ENCODE measurements around the gene LARP4B.

The LARP4B gene

GRCh38 chr10:804787-805619, 126.5 kb downstream of the LARP4B start:
- no peak for DNase-seq

GRCh38 chr10:804191-804781, 127.2 kb downstream of the LARP4B start:
- no peak for DNase-seq

- no peak for DNase-seq
Measured at GRCh38 chr10:803041-803741, 128.3 kb downstream of the LARP4B start.

- no peak for DNase-seq
Measured at GRCh38 chr10:802506-802905, 129.0 kb downstream of the LARP4B start.

DNA sequence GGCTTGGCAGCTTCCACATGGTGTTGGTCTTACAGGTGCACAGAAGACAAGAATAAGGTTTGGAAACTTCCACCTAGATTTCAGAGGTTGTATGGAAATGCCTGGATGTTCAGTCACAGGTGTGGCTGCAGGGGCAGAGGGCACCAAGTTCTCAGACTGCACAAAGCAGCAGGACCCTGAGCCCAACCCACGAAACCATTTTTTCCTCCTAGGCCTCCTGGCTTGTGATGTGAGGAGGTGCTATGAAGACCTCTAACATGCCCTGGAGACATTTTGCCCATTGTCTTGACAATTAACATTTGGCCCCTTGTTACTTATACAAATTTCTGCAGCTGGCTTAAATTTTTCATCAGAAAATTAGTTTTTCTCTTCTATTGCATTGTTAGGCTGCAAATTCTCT, 134.3 kb downstream of the LARP4B start:
- DNase-seq = no peak

GRCh38 chr10:796233-796632, 135.3 kb downstream of the LARP4B start:
- DNase-seq = no peak

- DNase-seq = no peak
Measured at GRCh38 chr10:794382-794956, 137.0 kb downstream of the LARP4B start.

DNA sequence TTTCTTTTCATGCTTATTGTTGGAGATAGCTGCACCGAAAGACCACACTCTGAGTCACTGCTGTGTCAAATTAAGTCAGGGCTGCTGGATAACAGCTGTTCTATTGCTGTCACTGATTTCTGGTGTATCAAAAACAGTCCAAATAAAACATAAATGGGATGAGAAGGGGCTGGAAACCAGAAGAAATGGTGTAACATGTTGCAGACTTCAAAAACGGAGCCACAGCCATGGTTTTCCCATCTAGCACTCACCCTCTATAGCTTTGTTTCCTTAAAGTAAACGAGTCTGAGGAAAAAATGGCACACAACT, 138.8 kb downstream of the LARP4B start:
- no peak for DNase-seq

- DNase-seq = no peak
Measured at GRCh38 chr10:792083-792791, 139.3 kb downstream of the LARP4B start.

DNA sequence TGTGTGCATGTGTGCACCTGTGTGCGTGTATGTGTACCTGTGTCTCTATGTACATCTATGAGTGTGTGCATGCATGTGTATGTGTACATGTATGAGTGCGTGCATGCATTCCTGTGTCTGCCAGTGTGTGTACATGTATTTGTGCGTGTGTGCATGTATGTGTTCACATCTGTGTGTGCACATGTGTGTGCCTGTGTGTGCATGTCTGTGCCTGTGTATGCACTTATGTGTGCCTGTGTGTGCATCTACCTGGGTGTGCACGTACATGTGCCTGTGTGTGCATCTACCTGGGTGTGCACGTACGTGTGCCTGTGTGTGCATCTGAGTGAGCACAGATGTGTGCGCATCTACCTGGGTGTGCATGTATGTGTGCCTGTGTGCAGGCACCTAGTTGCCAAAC, 139.9 kb downstream of the LARP4B start:
- no peak for DNase-seq

DNA sequence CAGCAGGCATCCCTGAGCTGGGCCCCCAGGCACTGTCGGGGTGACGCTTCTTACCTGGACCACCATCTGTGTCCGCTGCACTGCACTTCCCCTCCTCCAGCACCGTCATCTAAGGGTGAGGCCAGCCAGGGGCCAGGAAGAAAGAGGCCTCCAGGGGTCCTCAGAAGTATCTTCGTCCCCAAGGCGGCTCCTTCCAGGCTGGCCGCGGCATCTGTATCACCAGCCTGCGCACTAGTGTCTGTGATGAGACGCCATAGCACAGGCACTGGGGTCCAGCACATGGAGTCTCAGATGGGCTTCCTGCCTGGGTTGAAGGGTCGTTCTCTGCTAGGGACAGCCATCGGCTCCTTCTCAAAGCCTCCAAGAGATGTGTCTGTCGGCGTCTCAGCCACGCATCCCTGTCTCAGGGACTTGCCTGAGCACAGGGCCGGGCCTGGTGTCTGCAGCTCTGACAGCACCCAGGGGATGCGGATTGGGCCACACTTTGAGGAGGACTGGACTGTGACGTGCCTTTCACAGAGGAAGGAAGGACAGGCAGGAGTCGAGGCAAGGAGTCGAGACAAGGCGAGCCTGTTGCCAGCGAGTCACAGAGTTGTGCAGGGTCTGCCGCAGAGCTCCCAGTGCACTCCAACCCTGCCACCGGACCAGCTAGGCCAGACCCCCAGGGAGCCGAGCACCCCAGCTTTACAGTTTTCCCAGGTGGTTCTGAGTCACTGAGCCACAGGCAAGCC, 140.5 kb downstream of the LARP4B start:
- no peak for DNase-seq

GRCh38 chr10:789831-790701, 141.4 kb downstream of the LARP4B start:
- DNase-seq = no peak

DNA sequence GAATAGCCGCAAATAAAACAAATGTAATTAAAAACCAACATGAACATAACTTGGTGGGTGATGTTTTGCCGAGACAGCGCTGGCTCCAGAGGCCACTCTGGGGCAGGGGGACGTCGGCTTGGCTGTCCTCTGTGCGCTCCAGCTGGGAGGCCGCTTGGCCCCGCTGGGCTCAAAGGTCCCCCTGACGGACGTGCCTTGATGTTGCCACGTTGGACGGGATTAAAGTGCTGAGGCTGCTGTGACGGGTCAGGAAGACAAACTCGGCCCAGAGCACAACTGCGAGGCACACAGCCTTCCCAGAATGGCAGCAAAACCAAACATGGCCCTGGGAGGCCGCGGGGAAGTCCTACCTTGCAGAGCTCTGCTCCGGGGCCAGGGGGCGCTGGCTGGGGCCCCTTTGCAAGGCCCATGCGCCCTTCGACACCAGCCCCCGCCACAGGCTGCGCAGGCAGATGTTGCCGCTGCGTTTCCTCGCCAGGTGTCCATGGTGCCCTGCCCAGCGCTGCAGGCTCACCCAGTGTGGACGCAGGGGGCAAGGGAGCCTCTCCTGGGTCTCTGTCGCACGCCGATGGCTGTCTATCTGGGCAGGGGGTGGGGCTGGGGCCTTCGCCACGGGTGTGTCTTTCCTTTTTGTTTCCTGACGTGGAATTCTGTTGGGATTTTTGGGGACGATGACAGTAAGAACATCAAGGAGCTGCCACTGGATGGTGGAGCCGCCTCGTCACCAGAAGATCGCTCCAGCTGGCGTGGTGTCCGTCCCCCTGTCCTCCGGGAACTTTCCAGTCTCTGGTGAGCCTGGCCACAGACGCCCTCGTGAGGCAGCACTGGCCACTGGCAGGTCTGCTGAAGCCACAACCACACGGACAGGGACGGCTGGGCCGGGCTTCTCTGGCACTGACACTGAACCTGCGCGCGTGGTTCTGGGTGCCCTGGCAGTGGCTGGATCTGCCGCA, 142.4 kb downstream of the LARP4B start:
- DNase-seq = no peak

GRCh38 chr10:787933-788651, 143.4 kb downstream of the LARP4B start:
- DNase-seq = no peak

GRCh38 chr10:786633-787474, 144.7 kb downstream of the LARP4B start:
- DNase-seq = no peak

- no peak for DNase-seq
Measured at GRCh38 chr10:785861-786214, 145.7 kb downstream of the LARP4B start.

DNA sequence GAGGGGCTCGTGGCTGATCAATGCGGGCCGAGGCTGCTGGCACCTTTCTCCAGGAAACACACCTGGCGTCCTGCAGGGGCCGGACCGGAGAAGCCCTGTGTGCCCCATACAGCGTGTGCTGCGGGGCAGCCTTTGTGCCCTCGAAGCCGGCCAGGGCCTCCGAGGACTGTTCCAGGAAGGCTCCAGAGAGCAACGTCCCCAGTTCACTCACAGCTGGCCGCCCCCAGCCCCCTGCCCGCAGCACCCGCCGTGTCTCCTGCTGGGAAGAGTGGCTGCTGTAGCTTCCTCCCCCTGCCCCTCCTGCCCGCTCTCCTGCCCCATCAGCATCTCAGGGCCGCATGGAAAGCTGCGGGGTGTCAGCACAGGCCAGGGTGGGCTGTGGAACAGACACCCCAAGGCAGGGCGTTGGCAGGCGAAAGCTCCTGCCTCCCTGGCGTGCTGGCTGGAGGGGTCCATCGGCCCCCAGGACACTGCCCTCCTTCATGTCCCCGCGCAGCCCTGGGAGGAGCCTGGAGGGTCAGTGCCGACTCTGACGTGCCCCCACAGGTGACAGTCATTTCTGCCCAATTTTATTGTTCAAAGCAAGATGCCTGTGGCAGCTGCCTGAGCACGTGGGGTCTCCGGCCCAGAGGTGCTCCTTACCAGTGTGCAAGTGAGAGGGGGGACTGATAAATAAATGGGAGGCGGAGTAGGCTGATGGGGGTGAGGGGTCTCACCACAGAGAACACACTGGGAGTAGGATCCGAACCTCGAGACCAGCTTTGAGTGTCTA, 146.2 kb downstream of the LARP4B start:
- no peak for DNase-seq

Data from NCI-H2029 treated with DMSO at 0.1 percent for 48 hours (cell line).